Parathyroid adenoma (tissue), 2 donors: ENCODE results near the gene C1QTNF12.

Source experiments
- H2AFZ ChIP-seq: fragments of 300-600 bp; sonication (generic); one replicate; pipeline ENCODE4 v1.7.0; 2017; ENCODE audit warnings: antibody characterized with exemption, mild to moderate bottlenecking
- H3K27ac ChIP-seq: fragments of 300-600 bp; sonication (generic); one replicate; pipeline ENCODE4 v1.7.0; 2017
- H3K27me3 ChIP-seq: fragments of 300-600 bp; sonication (generic); one replicate; pipeline ENCODE4 v1.7.0; 2017; ENCODE audit warnings: low read length; ENCODE audit not compliant: control insufficient read depth, insufficient read depth
- H3K36me3 ChIP-seq: fragments of 300-600 bp; sonication (generic); one replicate; pipeline ENCODE4 v1.7.0; 2017; ENCODE audit warnings: low read length; ENCODE audit not compliant: control insufficient read depth, insufficient read depth
- H3K4me1 ChIP-seq: fragments of 300-600 bp; sonication (generic); one replicate; pipeline ENCODE4 v1.7.0; 2017; ENCODE audit warnings: control low read depth
- H3K4me2 ChIP-seq: fragments of 300-600 bp; sonication (generic); one replicate; pipeline ENCODE4 v1.7.0; 2017; ENCODE audit warnings: low read length
- H3K4me3 ChIP-seq: fragments of 300-600 bp; sonication (generic); one replicate; pipeline ENCODE4 v1.7.0; 2017; ENCODE audit warnings: low read depth, low read length
- H3K79me2 ChIP-seq: fragments of 300-600 bp; sonication (generic); one replicate; pipeline ENCODE4 v1.7.0; 2017; ENCODE audit warnings: control low read depth
- H3K9ac ChIP-seq: fragments of 300-600 bp; sonication (generic); one replicate; pipeline ENCODE4 v1.7.0; 2017; ENCODE audit warnings: mild to moderate bottlenecking
- H3K9me3 ChIP-seq: fragments of 300-600 bp; sonication (generic); one replicate; pipeline ENCODE4 v1.7.0; 2017; ENCODE audit warnings: low read length; ENCODE audit not compliant: control insufficient read depth
- CTCF ChIP-seq: fragments of 300-600 bp; sonication (generic); IDR thresholded peaks from one replicate; pipeline ENCODE4 v1.7.0; 2017; ENCODE audit warnings: antibody characterized with exemption, mild to moderate bottlenecking
- donor health status: primary hyperparathyroidism.

C1QTNF12 gene

DNA sequence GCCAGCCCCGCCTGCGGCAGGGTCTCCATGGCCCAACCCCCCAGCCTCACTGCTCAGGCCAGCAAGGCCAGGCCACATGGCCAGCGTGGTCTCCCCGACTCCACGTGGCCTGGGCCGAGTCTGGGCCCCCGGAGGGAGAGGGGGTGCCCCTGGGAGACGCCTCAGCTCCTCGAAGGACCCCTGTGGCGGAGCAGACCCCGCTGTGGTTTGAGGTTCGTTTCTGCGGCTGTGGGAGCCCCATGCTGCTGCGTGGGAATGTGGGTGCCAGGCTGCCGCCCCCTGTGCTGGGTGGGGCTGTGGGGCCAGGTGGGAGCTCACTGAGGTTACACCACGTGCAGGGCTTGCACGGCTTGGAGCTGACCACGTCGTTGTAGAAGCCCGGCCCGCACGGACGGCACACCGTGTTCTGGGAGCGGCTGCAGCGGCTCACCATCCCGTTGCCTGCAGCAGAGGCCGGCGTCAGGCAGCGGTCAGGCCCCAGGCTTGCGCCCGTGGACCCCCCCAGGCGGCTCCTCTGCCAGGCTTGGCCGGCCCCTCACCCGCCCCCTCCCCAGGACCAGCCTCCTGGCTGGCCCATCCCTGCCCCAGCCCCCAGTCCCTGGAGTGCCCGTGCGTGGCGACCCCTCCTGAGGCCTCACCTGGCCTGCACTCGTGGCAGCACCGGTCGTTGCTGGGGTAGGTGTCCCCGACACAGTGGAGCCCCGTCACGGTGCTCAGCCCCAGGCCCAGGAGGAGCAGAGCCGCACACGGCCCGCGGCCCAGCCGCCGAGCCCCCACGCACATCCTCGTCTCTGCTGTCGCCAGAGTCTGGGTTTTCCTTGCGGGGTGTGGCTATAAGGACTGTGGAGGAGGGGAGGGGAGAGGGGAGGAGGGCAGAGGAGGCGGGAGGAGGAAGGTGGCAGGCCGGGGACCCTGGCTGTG lies 32.9 kb downstream of the C1QTNF12 start, which contains the start of gene TNFRSF4:
Gene TNFRSF4 (minus strand): TSS at position 809 of the 921 bp plus-strand sequence. CDS start 26 bp downstream, at position 783.
- Histone ChIP-seq H3K9ac (no peak within 1 kb of the TSS), H3K4me2 (no peak within 1 kb of the TSS), H3K27me3 (no peaks in the 10 kb centered on the region), H3K4me3 (no peak within 1 kb of the TSS), H3K9me3 (no peaks in the 10 kb centered on the region), H3K27ac (no peak within 1 kb of the TSS), H3K79me2 (no peaks in the 10 kb centered on the region), H3K4me1 (no peaks in the 10 kb centered on the region), H2AFZ (no peak within 1 kb of the TSS), H3K36me3 (no peaks in the 10 kb centered on the region)
- TF ChIP-seq CTCF, result no peak

DNA sequence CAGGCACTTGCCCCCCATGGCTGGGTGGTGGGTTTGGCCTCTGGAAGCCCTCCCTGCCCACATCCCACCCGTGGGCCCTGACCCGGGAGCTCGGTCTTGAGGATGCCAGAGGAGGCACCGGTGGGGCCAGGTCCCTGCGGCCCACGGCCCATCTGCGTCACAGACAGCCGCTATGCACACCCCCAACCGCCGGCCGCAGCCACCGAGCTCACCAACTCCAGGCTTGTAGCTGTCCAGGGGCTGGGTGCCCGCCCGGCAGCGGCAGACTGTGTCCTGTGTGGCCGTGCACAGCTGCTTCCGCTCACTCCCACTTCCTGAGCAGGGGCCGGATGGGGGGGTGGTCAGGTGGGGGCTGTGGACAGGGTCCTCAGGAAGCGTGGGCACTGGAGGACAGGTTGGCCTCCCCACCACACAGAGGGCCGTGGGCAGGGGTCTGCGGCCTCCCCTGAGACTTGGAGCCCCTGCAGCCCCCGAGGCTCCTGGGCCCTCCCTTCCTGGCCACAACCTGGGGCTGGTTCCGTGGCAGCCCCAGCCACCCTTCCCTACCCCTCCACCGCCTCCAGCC lies 33.7 kb downstream of the C1QTNF12 start:
- Histone ChIP-seq H3K36me3 (no peaks in the 10 kb centered on the region), H3K79me2 (no peaks in the 10 kb centered on the region), H3K4me2 (no peak overlapping the region), H3K9me3 (no peaks in the 10 kb centered on the region), H3K27me3 (no peaks in the 10 kb centered on the region), H2AFZ (no peak overlapping the region), H3K4me1 (no peaks in the 10 kb centered on the region), H3K4me3 (peak overlapping the region; percentile 22), H3K27ac (no peak overlapping the region), H3K9ac (no peak overlapping the region)
- TF ChIP-seq CTCF, result no peak

- no peak for TF ChIP-seq CTCF
- H3K36me3 ChIP-seq, result no peaks in the 10 kb centered on the region
- no peak overlapping the region for H3K9ac ChIP-seq
- no peak overlapping the region for H2AFZ ChIP-seq
- H3K4me2 ChIP-seq, result no peak overlapping the region
- H3K4me3 ChIP-seq, result no peak overlapping the region
- no peaks in the 10 kb centered on the region for H3K27me3 ChIP-seq
- H3K4me1 ChIP-seq, result no peaks in the 10 kb centered on the region
- no peak overlapping the region for H3K27ac ChIP-seq
- H3K9me3 ChIP-seq, result no peaks in the 10 kb centered on the region
- H3K79me2 ChIP-seq, result no peaks in the 10 kb centered on the region
Observed at GRCh38 chr1:1211541-1212441, 34.7 kb downstream of the C1QTNF12 start.

DNA sequence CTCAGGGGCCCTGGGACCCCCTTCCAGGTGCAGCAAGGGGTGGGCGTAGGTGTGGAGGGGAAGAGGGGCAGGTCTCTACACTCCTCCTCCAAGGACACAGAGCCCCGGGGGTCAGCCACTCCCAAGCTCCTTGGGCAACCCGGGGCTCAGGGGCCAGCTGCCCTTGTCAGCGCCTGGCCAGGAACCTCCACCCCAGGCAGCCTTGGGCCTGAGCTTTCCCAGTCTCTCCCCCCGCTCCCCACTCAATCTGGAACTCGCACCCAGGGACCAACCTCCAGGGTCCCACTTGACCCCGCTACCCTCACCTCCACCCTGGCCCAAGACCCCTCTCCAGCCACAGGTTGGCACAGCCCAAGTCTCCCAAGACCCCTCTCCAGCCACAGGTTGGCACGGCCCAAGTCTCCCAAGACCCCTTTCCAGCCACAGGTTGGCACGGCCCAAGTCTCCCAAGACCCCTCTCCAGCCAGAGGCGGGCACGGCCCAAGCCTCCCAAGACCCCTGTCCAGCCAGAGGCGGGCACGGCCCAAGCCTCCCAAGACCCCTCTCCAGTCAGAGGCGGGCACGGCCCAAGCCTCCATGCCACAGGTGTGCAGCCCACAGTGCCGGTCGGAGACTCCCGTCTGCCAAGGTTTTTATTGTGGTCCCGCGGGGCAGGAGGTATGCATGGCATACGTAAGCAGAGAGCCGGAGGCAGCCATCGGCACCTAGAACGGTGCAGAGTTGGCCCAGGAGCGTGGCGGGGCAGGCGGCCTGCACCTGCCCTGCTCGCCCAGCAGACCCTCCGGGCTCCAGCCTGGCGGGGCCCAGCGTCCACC lies 35.6 kb downstream of the C1QTNF12 start:
- no peaks in the 10 kb centered on the region for H3K4me1 ChIP-seq
- H3K27me3 ChIP-seq, result no peaks in the 10 kb centered on the region
- no peaks in the 10 kb centered on the region for H3K9me3 ChIP-seq
- H2AFZ ChIP-seq, result no peak overlapping the region
- TF ChIP-seq CTCF, result no peak
- no peak overlapping the region for H3K27ac ChIP-seq
- H3K36me3 ChIP-seq, result no peaks in the 10 kb centered on the region
- no peaks in the 10 kb centered on the region for H3K79me2 ChIP-seq
- H3K4me2 ChIP-seq, result no peak overlapping the region
- no peak overlapping the region for H3K4me3 ChIP-seq
- no peak overlapping the region for H3K9ac ChIP-seq
